A673 (cell line): Measurements from ENCODE around the gene FAM236A.
"Not testable (repeated sequence)": the region's sequence is repeated elsewhere in the genome, so short reads cannot be mapped to it uniquely, and the experiment has no call there.

Experiments used
- EZH2 ChIP-seq: fragments of 200-600 bp; sonication (generic); IDR thresholded peaks from 2 replicates; pipeline ENCODE4 v1.6.1; 2017; ENCODE audit warnings: borderline replicate concordance, low read depth, mild to moderate bottlenecking, mixed read lengths, antibody characterized with exemption, low read length; ENCODE audit not compliant: poor library complexity, severe bottlenecking
- TF ChIP-seq, protein P1 (sequence below): fragments of 300-800, 200-600 bp; sonication (generic); conservative IDR thresholded peaks from 2 replicates; pipeline ENCODE4 v1.5.1; 2017; ENCODE audit warnings: low read depth, mild to moderate bottlenecking, antibody characterized with exemption, low read length, moderate library complexity, mixed read lengths

DNA sequence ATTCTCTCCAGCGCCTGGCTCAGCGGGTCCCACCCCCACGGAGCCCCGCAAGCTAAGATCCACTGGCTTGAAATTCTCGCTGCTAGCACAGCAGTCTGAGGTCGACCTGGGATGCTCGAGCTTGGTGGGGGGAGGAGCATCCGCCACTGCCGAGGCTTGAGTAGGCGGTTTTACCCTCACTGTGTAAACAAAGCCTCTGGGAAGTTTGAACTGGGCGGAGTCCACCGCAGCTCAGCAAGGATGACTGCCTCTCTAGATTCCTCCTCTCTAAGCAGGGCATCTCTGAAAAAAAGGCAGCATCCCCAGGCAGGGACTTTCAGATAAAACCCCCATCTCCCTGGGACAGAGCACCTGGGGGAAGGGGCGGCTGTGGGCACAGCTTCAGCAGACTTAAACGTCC lies 48.3 kb upstream of the FAM236A start:
- TF ChIP-seq, protein P1, sequence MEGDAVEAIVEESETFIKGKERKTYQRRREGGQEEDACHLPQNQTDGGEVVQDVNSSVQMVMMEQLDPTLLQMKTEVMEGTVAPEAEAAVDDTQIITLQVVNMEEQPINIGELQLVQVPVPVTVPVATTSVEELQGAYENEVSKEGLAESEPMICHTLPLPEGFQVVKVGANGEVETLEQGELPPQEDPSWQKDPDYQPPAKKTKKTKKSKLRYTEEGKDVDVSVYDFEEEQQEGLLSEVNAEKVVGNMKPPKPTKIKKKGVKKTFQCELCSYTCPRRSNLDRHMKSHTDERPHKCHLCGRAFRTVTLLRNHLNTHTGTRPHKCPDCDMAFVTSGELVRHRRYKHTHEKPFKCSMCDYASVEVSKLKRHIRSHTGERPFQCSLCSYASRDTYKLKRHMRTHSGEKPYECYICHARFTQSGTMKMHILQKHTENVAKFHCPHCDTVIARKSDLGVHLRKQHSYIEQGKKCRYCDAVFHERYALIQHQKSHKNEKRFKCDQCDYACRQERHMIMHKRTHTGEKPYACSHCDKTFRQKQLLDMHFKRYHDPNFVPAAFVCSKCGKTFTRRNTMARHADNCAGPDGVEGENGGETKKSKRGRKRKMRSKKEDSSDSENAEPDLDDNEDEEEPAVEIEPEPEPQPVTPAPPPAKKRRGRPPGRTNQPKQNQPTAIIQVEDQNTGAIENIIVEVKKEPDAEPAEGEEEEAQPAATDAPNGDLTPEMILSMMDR: not testable (repeated sequence)
- not testable (repeated sequence) for TF ChIP-seq EZH2
